ENCODE results near the gene CFDP1. TPM values are rescaled to one million over a fixed set of nuclear protein-coding genes. Genes with fewer than 3 reads are reported as not detected.

The CFDP1 gene
- total RNA-seq, 1 donor from 2014 or later = 65.7 TPM

- H3K9me3 Mint-ChIP-seq (ENCODE audit: unreplicated experiment) = no peaks in the 10 kb centered on the region
- H3K36me3 Mint-ChIP-seq (ENCODE audit: low read depth, unreplicated experiment) = peaks cover 23% of the 10 kb centered on the region
- H3K4me3 Mint-ChIP-seq (ENCODE audit: unreplicated experiment) = peak overlapping the region; percentile 58
- peaks cover 52% of the 10 kb centered on the region for H3K4me1 Mint-ChIP-seq (ENCODE audit: unreplicated experiment)
- peak overlapping the region; percentile 98 for H3K27ac Mint-ChIP-seq (ENCODE audit: unreplicated experiment)
- no peak for DNase-seq (ENCODE audit: low spot score)
- no peak for TF ChIP-seq CTCF (IDR thresholded peaks at IDR 0.05; ENCODE audit: unreplicated experiment)
- peaks cover 4% of the 10 kb centered on the region for H3K27me3 Mint-ChIP-seq (ENCODE audit: unreplicated experiment)
Observed at GRCh38 chr16:75304521-75305363, 128.6 kb downstream of the CFDP1 start.

GRCh38 chr16:75301804-75302203 lies 131.5 kb downstream of the CFDP1 start:
- no peak for DNase-seq (ENCODE audit: low spot score)
- peak overlapping the region; percentile 50 for H3K4me3 Mint-ChIP-seq (ENCODE audit: unreplicated experiment)
- no peak overlapping the region for H3K27ac Mint-ChIP-seq (ENCODE audit: unreplicated experiment)
- H3K36me3 Mint-ChIP-seq (ENCODE audit: low read depth, unreplicated experiment) = peaks cover 30% of the 10 kb centered on the region
- H3K27me3 Mint-ChIP-seq (ENCODE audit: unreplicated experiment) = peaks cover 6% of the 10 kb centered on the region
- TF ChIP-seq CTCF (IDR thresholded peaks at IDR 0.05; ENCODE audit: unreplicated experiment) = no peak
- peaks cover 33% of the 10 kb centered on the region for H3K4me1 Mint-ChIP-seq (ENCODE audit: unreplicated experiment)
- H3K9me3 Mint-ChIP-seq (ENCODE audit: unreplicated experiment) = no peaks in the 10 kb centered on the region

GRCh38 chr16:75298267-75298666 lies 135.0 kb downstream of the CFDP1 start:
- Mint-ChIP-seq H3K36me3 (ENCODE audit: low read depth, unreplicated experiment) (peaks cover 31% of the 10 kb centered on the region), H3K27ac (ENCODE audit: unreplicated experiment) (no peak overlapping the region), H3K4me1 (ENCODE audit: unreplicated experiment) (peaks cover 5% of the 10 kb centered on the region), H3K9me3 (ENCODE audit: unreplicated experiment) (no peaks in the 10 kb centered on the region), H3K27me3 (ENCODE audit: unreplicated experiment) (peaks cover 6% of the 10 kb centered on the region), H3K4me3 (ENCODE audit: unreplicated experiment) (no peak overlapping the region)
- TF ChIP-seq CTCF (IDR thresholded peaks at IDR 0.05; ENCODE audit: unreplicated experiment) = no peak
- no peak for DNase-seq (ENCODE audit: low spot score)

GRCh38 chr16:75296606-75297005 lies 136.7 kb downstream of the CFDP1 start:
- Mint-ChIP-seq H3K4me3 (ENCODE audit: unreplicated experiment) (no peak overlapping the region), H3K27me3 (ENCODE audit: unreplicated experiment) (peaks cover 6% of the 10 kb centered on the region), H3K27ac (ENCODE audit: unreplicated experiment) (no peak overlapping the region), H3K4me1 (ENCODE audit: unreplicated experiment) (peaks cover 5% of the 10 kb centered on the region), H3K36me3 (ENCODE audit: low read depth, unreplicated experiment) (peaks cover 43% of the 10 kb centered on the region), H3K9me3 (ENCODE audit: unreplicated experiment) (no peaks in the 10 kb centered on the region)
- no peak for DNase-seq (ENCODE audit: low spot score)
- no peak for TF ChIP-seq CTCF (IDR thresholded peaks at IDR 0.05; ENCODE audit: unreplicated experiment)

- Mint-ChIP-seq H3K36me3 (ENCODE audit: low read depth, unreplicated experiment) (peaks cover 36% of the 10 kb centered on the region), H3K4me1 (ENCODE audit: unreplicated experiment) (peaks cover 3% of the 10 kb centered on the region), H3K9me3 (ENCODE audit: unreplicated experiment) (no peaks in the 10 kb centered on the region), H3K27me3 (ENCODE audit: unreplicated experiment) (peaks cover 4% of the 10 kb centered on the region), H3K4me3 (ENCODE audit: unreplicated experiment) (no peak overlapping the region), H3K27ac (ENCODE audit: unreplicated experiment) (peak overlapping the region; percentile 27)
- no peak for DNase-seq (ENCODE audit: low spot score)
- no peak for TF ChIP-seq CTCF (IDR thresholded peaks at IDR 0.05; ENCODE audit: unreplicated experiment)
Observed at GRCh38 chr16:75294773-75295459, 138.4 kb downstream of the CFDP1 start.
